Measurements from ENCODE around the gene OPCML.

The OPCML gene

GRCh38 chr11:132838627-132839026 lies 693.7 kb downstream of the OPCML start:
- DNase-seq: peak; percentile 86

- no peak for DNase-seq
These were observed 701.0 kb downstream of the OPCML start for GRCh38 chr11:132831272-132831671.

DNA sequence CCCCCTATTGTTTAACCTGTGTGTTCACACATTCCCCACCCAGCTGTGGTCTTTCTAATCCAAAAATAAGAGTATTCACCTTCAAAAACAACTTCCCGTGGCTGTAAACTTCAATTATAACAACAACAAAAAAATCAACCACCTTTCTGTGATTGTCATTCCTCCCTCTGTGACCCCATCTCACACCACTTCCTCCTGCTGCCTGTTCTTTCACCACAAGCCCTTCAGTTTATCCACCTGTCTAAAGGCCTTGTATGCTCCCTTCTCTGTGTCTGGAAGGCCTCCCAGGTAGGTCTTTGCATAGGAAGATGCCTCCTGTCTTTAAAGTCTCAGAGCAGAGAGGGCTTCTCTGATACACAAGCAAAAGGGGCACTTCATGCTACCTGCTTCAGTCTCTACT lies 707.7 kb downstream of the OPCML start:
- DNase-seq: no peak

DNA sequence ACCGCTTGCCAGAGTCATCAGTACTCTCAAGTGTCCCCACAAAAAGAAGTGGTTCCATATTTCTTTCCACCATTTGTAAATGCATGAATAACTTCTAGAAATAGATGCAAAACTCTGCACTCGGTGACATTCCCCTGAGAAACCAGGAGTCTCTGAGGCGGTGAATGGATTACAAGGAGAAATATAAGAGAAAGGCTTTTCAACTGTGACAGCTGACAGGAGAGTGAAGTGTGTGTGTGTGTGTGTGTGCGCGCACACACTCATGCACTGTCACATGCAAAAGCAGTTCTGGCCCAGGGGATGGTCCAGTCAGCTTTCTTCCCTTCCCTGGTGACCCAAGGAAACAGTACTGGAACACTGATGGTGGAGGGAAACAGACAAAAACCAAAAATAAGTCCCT lies 710.0 kb downstream of the OPCML start:
- no peak for DNase-seq

- no peak for DNase-seq
These were observed 710.8 kb downstream of the OPCML start for GRCh38 chr11:132821499-132821898.

GRCh38 chr11:132821014-132821413 lies 711.3 kb downstream of the OPCML start:
- peak; percentile 96 for DNase-seq

DNA sequence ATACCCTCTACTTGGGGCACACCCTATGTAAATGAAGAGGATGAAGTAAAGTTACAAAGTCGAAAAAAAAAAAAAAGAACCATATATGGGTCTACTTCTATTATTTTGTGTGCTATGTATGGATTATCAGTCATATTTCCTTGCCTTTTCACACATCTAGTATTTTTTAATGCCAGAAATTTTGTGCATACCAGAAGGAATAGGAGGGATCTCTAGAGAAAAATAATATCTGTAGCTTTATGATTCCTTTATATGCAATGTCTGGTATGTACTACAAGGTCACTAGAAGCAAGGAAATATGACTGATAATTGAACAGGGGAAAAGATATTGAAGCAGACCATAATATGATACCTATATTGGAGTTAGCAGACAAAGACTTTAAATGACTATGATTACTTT lies 713.4 kb downstream of the OPCML start:
- DNase-seq: peak; percentile 84

- no peak for DNase-seq
These were observed 714.9 kb downstream of the OPCML start for GRCh38 chr11:132817387-132817786.

- DNase-seq: no peak
These were observed 717.9 kb downstream of the OPCML start for GRCh38 chr11:132814410-132814809.

DNA sequence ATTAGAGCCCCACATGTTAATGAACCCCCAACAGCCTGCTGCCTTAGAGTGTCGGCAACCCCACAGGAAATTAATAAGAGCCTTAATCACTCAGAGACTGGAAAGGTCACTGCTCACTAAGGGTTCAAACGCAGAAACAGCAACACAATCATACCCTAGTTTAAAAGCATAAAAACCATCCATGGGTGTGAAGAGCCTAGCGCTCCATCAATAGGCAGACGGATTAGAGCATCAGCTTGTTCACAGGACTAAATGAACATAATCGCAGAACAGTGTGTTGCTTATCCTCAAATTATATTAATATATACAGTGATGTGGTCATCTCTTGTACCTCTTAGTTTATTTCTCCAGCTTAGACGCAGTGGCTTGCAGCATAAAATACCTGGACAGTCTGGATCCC lies 720.7 kb downstream of the OPCML start:
- DNase-seq: no peak

DNA sequence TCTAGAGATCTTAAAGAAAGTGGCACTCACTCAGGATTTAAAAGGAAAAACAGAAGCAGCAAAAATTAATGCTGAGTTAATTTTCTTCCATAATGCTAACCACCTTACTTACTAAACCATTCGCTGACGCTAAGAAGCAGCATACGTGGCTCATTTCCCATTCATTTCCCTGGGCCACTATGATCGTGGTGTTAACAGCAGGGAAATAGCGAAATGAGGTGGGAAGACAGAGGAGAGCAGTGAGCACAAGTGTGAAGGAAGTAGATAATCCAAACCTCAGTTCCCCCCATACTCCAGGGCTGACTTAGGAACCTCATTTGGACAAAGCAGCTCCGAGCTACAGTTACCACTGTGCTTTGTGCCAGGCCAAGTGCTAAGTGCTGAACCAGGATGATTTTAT lies 723.2 kb downstream of the OPCML start:
- no peak for DNase-seq

- DNase-seq: no peak
These were observed 728.0 kb downstream of the OPCML start for GRCh38 chr11:132804258-132804657.

DNA sequence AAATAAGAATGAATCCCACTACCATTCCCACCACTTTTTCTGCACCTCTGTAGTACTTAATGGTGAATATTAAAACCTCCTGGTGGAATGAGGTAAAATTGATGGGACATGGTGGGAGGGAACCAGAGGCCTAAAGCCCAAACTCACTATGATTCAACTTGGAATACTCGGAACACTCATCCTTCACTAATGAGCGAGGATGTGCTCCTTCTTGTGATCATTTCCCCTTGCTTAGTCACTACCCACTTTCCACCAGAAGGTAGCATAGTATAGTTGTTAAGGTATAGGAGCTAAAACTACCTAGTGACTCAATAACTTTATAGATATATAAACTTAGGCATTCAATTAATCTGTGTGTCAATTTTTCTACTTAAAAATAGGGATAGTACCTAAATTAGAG lies 728.9 kb downstream of the OPCML start:
- peak; percentile 41 for DNase-seq

- no peak for DNase-seq
These were observed 729.4 kb downstream of the OPCML start for GRCh38 chr11:132802947-132803346.

- no peak for DNase-seq
These were observed 738.5 kb downstream of the OPCML start for GRCh38 chr11:132793831-132794230.

DNA sequence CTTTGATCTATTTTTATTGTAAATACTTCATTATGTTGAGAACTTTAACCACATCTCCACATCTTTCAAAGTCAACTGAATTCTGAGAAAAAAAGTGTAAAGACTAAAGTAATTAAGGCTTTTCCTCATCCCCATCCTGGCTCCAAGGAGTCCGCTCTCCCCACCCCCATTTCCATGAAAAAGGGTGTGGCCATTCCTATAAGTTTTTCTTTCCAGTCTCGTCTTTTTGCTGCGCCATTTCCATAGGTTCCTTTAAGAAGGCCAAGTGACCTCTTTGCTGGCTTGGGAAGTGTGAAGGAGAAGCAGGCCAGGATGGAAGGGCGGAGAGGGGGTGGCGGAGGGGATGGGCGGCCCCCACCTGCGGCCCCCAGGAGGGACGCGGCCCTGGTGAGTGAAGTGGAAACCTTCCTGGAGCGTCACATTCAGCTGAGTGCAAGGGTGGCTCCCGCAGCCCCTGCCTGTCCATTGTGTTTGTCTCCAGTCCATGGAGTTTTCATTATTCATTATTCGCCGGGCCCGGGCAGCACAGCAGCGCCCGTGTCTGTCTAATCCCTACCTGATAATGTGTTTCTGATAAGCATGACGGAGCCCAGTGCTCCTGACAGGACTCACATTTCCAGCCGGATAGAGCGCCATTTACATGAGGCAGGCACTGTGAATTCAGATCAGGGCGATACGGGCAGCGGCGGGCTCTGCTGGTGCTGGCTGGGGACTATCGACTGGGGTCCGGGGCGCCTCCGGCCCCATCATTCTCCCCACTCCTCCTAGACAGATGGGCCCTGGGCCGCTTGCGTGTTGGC lies 739.8 kb downstream of the OPCML start:
- no peak for DNase-seq

DNA sequence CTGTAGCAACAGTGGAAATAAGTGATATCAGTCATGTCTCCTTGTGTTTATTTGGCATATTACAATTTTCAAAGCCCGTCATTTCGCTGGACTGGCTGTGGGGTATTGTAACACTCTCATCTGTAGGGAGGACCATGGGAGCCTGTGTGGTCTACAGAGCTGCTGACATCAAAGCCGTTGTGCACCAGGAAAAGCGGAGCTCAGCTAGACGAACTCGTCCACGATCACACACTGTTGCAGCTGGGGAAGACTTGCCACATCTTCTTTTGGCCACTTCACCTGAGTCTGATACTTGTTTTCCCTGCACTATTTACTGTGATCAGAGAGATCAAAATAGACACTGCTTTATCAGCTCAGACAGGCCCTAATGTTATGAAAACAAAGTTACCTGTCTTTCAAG lies 741.3 kb downstream of the OPCML start:
- no peak for DNase-seq

- DNase-seq: no peak
These were observed 741.8 kb downstream of the OPCML start for GRCh38 chr11:132790466-132790865.

GRCh38 chr11:132788816-132789325 lies 743.4 kb downstream of the OPCML start:
- DNase-seq: no peak

- DNase-seq: no peak
These were observed 746.4 kb downstream of the OPCML start for GRCh38 chr11:132785878-132786277.

GRCh38 chr11:132784441-132784840 lies 747.9 kb downstream of the OPCML start:
- peak; percentile 25 for DNase-seq

- DNase-seq: no peak
These were observed 750.2 kb downstream of the OPCML start for GRCh38 chr11:132782102-132782501.

- no peak for DNase-seq
These were observed 752.3 kb downstream of the OPCML start for GRCh38 chr11:132780046-132780445.

GRCh38 chr11:132779497-132779896 lies 752.8 kb downstream of the OPCML start:
- peak; percentile 54 for DNase-seq

All from fibroblast of skin of back (primary cell).